HuH-7 (cell line): ENCODE results near the gene PRKAG2.

Source experiments
- DNase-seq: peaks from one replicate; pipeline ENCODE4 v3.0.0; 2011; ENCODE audit warnings: low spot score

Gene PRKAG2

DNA sequence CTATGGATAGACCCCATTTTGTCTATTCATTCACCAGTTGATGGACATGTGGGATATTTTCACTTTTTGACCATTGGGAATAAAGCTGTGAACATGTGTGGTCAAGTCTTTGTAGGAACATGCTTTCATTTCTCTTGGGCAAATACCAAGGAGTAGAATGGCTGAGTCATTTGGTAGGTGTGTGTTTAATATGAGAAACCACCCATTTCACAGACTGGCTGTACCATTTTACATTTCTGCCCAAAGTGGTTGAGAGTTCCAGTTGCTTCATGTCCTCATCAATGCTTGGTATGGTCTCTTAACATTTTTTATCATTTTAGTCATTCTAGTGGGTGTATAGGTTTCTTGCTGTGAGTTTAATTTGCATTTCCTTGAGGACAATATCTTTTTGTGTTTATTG lies 232.4 kb downstream of the PRKAG2 start:
- no peak for DNase-seq

DNA sequence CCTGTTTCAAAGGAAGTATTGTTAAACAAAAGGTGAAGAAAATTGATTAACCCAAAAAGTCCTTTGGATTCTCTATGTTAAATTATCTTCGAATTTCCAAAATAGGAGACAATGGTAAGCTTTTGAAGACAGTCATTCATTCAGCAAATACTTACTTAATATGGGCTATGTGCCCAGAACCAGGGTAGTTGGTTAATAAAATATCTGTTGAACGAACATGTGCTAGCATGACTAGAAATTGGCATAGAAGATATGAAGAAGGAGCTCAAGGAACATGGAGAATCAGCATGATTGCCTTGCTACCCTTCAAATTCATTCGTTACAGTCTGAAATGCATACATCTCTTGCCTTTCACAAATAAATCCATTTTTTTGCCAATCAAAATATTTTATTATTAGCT lies 234.2 kb downstream of the PRKAG2 start:
- DNase-seq: no peak

DNA sequence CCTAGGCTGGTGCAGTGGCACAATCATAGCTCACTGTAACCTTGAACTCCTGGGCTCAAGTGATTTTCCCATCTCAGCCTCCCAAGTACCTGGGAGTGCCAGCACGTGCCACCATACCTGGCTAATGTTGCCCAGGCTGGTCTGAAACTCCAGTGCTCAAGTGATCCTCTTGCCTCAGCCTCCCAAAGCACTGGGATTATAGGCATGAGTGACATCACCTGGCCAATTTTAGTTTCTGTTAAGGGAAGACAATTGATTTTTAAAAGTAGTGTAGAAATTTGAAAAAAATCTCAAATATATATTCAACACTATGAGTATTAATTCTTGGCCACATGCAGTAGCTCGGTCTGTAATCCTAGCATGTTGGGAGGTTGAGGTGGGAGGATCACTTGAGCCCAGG lies 235.3 kb downstream of the PRKAG2 start:
- DNase-seq: no peak

DNA sequence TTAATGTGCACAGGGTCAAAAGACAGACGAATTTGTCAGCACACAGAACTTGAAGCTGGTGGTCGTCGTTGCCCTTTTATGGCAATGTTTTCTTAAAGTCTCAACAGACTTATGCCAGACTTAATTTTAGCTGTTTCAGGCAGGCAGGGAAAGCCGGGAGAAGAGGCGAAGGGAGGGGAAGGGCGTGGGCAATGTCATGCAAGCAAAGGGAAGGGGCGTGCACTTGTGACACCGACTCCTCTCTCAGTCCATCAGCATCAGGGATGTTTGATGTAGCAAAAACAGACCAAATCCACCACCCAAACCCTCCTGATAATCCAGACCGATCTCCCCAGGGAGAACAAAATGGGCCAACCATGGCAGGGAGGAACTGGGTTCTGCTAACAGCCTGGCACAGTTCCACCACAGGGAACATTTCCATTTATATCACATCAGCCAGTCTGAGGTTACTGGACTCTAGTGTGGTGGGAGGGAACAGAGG lies 239.1 kb downstream of the PRKAG2 start:
- DNase-seq: no peak

DNA sequence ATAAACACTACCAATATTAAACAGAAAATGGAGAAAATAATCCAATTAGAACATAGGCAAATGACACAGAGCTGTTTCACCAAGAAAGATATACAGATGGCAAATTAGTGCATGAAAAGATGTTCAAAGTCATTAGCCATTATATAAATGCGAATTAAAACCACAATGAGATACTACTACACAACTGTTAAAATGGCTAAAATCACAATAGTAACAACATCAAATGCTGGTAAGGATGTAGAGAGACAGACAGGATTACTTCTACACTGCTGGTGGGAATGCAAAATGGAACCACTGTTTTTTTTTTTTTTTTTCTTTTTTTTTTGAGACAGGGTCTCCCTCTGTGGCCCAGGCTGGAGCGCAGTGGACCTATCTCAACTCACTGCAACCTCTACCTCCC lies 242.3 kb downstream of the PRKAG2 start:
- no peak for DNase-seq

DNA sequence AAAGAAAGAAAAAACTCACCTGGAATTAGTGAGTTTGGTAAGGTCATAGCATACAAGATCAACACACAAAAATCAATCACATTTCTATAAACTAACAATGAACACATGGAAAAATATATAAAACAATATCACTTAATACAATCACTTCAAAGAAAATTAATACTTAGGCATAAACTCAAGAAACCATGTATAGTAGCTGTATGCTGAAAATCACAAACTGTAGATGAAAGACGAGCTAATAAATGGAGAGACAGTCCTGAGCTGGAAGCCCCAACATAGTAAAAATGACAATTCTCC lies 243.5 kb downstream of the PRKAG2 start:
- no peak for DNase-seq

DNA sequence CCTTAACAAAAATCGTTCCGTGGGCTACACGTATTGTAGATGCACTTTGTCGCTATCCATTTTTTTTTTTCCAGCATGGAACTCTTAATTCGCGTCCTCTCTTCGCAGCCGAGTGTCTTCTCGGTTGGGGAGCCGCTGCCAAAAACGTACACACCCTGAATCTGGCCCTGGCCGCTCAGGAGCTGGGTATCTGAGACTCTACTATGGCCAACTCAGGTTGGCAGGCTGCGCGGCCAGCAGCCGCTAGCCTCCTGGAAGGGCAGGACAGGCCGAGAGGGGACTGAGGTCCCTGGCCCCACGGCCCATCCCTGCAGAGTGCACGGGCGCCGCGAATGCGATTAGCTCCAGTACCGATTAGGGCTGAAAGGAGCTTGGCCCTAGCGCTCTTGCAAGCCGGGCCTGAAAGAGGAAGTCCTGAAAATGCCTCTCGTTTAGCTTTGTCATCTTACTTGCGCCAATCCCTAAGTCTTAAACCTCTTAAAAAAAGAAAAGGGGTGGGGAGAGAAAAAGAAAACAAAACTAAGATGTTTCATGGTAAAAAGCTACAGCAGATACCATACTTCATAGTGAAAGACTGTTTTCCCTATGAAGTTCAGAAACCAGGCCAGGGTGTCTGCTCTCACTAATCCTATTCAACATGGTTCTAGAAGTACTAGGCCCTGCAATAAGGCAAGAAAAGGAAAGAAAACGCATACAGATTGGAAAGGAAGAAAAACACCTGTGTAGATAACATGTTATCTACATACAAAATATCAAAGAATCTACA lies 244.0 kb downstream of the PRKAG2 start:
- no peak for DNase-seq

DNA sequence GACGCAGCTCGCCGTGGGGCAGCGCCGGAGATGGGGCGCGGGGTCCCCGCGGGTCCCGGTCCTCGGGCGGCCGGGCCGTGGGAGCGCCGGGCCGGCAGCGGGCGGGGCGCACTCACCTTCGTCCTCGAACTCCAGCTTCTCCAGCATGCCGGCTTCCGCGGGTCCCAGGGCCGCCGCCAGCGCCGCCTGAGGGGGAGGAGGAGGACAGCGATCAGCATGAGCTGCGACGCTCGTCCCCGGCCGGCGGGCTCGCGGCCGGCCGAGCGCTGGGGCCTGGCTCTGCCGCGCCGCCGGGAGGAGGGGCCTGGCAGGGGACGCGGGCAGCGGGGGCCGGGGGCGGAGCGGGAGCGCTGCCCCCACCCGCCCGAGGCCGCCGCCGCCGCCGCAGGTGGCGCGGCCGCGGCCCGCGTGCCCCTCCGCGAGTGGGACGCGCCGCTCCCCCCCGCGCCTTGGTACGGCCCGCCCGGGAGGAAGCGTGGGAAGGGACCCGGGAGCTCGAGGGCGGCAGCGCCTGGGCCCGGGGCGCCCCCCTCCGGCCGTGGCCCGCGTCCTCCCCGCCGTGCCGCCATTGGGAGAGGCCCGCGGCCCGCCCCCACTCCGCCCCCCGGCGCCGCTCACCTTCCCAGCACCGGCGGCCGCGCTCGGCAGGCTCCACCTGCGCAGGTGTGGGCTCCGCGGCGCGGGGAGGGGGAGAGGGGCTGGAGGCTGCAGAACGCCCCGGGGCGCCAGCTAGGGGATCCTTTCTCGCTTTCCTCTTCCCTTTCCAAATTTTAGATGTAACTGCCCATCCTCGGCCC lies 244.8 kb downstream of the PRKAG2 start:
- peak; percentile 84 for DNase-seq

DNA sequence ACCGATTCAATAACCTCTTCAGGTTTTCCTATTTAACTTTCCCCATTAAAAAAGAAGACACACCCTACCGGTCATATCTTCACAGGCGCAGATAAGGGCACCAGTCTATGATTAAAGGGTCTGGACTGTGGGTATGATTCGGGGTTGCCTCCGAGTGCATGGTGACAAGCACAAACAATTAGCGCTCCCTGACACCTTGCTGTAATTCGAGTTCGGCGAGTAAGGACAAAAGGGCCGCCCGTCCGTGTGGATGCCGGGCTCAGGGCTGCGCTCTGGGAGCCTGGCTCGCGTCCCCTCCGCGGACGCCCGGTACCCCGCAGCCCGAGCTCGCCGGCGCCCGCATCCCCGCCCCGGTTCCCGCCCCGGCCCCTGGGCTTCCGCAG lies 245.4 kb downstream of the PRKAG2 start:
- no peak for DNase-seq

DNA sequence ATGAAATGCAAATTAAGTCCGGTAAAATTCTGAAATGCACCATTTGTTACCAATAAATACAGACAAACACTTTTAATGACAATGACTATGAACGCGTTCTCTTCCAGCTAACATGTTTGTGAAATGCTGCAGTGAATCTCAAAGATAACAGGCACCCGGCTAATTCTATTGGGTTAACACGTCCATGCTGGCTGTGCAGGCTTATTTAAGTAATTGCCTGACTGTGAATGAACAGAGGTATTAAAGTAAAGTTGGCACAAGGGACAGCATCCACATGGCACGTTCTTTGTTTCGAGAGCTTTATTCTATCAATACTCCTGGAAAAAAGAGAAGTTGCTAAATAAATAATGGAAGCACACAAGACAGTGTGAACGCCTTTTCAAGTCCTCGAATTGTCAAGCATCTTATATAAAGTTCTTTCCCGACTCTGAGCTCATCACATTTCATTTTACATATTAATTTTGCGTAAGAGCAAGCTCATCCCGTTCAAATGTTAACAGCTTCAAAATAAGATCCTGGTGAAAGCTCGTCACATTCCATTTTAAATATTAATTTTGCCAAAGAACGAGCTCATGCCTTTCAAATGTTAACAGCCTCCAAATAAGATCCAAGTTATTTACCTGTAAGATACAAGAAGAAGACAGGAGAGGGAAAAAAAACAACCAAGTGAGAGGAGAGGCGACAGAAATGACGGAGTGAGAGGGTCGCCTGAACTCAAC lies 245.9 kb downstream of the PRKAG2 start:
- DNase-seq: no peak

DNA sequence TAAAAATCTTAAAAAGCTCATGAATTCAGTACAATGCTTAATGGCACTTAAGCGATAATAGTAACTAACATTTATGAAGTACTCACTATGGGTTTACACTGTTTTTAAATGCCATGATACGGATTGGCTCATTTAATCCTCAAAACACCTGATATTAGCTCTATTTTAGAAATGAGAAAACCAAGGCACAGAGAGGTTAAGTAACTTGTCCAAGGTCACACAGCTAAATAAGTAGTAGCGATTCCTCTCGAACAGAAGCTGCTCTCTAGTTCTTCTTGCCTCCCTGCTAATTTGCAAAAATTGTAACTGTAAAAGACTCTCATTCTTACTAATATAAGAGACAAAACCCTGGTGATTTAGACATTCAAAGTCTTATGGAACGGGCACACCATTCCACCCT lies 246.6 kb downstream of the PRKAG2 start:
- no peak for DNase-seq

DNA sequence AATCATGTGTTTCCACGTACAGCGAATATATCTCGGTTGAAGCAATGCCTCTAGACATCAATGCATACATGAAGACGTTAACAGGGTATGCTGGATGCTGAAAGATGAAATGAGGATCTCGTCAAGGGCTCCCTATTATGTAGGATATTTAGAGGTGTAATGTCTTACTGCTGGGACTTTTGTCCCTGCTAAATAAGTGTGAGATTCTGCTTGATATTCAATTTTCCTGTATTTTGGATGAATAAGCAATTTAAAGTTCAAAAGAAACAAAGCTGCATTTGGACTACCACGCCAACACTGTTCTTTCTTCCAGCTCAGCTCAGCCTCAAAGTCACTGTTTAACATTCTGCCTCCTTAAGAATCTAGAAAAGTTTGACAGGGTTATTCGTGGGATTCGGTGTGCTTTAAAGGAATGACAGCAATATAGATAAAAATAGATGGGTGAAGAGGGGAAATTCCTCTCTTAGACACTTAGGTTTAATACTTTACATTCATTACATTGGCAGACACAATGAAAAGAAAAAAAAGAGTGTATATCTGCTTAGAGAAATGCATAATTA lies 247.1 kb downstream of the PRKAG2 start:
- no peak for DNase-seq

DNA sequence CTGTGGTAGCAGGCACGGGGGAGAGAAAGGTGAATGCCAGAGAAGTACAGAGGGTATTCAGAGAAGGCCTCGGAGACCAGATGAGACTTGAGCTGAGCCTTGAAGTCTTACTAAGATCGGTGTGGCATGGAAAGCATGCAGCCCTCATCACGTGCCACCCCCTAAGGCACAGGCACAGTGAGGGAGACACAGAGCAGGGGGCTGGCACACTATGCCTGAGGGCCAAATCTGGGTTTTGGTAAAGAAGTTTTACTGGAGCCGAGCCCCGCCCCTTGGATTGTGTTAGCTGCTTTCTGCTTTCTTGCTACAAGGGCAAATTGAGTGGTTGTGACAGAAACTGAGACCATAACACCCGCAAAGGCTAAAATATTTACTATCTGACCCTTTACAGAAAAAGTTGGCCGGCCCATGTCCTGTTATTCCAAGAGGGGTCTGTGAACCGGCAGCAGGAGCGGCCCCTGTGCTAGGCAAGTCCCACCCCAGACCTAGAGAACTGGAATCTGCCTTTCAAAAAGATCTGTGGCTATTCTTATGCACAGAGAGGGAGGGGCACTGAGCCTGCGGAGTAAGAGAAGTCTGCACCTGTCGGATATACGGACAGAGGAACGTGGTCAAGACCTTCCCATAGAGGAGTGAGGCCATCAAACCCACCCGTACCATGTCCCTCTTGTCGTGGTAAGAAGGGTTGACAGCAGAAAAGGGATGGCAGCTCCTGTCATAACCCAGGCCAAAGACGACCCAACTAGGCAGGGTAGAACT lies 247.9 kb downstream of the PRKAG2 start:
- no peak for DNase-seq

DNA sequence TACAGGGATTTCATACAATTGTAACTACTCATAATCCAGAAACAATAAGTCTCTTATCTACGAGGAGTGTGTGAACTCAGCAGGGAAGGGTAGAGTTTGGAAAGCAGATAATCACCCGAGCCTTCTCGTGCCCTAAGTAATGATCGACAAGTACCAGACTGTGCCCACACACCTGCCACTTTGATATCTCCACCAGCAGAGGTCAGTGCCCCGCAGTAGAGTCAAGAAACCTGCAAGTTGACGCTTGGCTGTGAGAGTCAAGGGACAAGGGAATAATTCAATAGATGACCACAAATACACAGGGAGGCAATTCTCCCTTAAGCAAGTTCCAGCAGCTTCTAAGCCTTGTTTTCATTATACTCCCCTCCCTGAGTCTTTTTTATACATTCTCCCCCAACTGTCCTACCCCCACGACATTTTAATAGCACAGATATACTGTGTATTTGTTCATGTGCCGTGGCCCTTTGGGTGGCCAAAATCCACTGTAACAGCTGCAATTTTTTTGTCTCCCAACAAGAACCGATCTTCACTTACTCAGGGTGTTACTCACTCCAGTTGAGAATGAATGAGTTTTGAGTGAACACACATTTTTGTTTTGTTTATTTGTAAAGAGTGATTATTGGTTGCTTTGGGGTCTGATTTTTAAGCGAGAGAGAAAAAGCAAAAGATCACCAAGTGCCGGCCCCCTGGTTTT lies 250.3 kb downstream of the PRKAG2 start:
- peak; percentile 36 for DNase-seq

DNA sequence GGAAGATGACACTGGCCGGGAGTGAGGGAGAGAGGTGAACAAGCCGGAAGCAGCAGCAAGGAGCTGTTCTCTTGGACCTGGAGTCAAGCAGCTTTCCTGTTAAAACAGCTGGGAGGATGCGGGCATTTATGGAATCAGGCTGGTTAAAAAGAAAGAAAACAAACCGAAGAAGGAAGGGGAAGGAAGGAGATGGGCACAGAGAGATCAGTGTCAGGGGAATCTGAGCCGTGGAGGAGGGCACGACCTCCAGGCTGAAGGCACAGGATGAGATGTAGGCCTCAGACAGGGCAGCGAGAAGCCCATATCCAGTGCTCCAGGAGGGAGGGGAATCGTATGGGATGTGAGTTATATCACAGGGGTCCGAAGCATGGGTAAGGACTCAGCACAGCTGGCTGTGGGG lies 251.3 kb downstream of the PRKAG2 start:
- DNase-seq: no peak

DNA sequence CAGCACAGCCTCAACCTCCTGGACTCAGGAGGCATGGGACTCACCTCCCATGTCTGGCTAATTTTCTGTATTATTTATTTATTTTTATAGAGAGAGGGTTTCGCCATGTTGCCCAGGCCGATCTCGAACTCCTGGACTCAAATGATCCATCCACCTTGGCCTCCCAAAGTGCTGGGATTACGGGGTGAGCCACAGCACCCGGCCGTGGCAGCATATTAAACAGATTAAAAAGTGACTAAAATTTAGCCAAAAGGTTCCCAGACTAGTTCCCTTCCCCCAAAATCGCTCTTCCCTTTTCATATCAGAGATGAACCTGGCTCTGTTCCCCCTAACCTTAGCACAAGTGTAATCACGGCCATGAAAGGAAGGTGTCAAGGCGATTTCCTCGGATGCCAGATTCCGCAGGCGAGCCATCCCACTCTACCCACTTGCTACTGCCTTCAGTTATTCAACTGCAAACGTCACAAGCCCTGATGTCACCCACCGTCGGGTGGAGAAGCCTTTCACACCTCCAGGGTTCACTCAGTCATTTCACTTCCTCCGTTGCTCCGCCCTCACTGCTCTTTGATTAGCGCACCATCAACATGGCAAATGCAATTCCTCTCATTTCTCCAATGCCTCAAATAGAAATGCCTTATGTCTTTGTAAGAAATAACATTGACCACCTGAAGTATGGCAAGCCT lies 252.5 kb downstream of the PRKAG2 start:
- no peak for DNase-seq

DNA sequence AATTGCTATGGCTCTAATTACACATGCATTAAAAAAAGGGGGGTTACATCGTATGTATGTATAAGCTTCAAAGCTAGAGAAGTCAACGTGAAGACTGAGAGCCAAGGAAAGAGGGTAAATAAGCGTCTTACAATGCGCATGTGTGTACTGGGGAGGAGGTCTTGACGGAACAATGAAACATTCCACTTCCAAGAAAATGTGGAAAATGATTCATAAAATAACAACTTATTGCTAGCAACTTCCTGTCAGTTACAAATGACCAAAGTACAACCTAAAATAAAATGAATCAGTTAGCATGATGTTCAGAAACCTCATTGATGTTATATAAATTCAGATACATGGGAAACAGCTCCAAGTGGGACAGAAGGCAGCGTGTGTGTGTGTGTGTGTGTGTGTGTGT lies 253.1 kb downstream of the PRKAG2 start:
- DNase-seq: no peak

DNA sequence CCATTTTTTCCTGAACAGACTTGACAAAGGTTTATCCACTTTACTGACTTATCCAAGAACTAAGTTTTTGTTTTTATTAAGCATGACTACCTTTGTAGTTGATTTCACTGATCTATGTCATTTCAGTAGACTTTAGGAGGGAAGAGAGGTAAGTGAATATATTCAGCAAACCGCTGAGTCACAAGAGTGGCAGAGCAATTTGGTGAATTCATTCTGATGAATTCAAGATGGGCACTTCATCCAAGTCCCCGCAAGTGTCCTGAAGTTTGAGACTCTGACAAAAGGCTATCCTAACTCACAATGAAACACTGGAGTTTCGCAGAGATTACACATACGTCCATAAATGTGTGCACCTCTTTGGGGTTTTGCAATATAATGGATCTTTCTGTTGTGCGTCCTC lies 255.0 kb downstream of the PRKAG2 start:
- DNase-seq: no peak

DNA sequence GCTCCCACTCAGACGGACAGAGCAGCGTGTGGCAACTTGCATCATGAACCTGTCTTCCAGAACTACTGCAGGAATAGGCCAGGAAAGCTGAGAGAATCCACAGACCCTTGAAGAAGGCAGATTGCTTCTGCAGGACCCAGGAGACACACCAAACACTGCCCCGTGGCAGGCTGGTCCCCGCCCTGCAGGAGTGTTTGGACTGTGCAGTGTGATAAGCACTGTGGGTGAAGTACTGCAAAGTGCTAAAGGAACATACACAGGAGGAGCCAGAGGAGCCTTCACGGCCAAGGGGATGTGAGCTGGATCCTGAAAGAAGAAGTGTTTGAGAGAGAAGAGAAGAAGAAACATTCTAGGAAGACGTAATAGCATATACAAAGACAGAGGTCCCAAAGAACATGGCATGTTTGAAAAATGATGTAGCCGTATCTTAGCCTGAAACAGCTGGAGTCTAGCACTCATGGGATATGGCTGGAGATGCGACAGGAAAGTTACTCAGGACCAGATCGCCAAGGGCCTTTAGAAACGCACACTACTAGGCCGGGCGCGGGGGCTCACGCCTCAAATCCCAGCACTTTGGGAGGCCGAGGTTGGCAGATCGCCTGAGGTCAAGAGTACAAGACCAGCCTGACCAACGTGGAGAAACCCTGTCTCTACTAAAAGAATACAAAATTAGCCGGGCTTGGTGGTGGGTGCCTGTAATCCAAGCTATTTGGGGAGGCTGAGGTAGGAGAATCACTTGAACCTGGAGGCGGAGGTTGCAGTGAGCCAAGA lies 260.3 kb downstream of the PRKAG2 start:
- no peak for DNase-seq

DNA sequence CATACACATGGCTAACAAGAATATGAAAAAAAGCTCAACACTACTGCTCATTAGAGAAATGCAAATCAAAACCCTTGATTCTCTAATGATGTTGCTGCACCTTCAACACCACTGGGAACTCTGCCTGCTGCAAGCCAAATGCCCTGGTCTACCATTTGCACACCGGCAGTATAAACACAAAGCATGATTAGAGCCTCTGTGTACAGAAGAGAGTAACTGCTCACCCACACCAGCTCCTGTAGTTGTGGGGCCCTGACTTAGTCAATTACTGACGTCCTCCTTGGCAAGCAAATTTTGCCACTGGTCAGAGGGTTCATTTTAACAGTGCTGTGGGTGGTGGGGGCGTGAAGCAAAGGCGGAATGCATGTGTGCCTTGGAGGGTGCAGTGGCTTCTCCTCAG lies 261.1 kb downstream of the PRKAG2 start:
- no peak for DNase-seq
